ENCODE results near the gene PTPRM. TPM values are rescaled to one million over a fixed set of nuclear protein-coding genes. Genes with fewer than 3 reads are reported as not detected.

The PTPRM gene
- total and polyA plus RNA-seq, 2 of the 8 experiments (the other 6 are each of a cell fraction or from before 2014, with no cell fraction given), result 4.1 to 7.0 TPM

DNA sequence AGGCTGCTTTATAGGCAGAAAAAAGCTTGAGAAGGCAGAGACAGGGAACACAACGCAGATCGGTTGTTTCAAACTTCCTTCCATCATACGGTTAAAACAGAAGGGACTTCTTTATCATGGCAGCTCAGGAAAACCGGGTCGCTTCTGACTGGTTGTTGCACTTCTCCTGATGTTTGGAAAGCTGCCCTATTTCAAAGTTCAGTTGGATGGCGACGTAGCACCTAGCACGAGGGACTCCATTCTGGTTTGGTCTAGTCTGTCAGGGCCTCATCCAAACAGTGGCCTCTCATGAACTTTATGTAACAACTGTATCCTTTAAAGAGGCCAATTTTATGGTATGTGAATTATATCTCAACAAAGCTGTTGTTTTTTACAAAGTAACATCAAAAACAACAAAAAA is 832.0 kb downstream of the PTPRM start:
- H3K18ac ChIP-seq (ENCODE audit: extremely low read depth, low read length), result no peak overlapping the region
- no peak for TF ChIP-seq GABPA (IDR thresholded peaks at IDR 0.05; ENCODE audit: borderline replicate concordance, insufficient read depth, low read length)
- TF ChIP-seq SP4 (IDR thresholded peaks at IDR 0.05; ENCODE audit: low read length), result no peak
- TF ChIP-seq SP1 (IDR thresholded peaks at IDR 0.05; ENCODE audit: low read depth, low read length), result no peak
- no peak for TF ChIP-seq TAF1 (IDR thresholded peaks at IDR 0.05; ENCODE audit: low read depth, low read length)
- no peak for TF ChIP-seq SIX5 (IDR thresholded peaks at IDR 0.05; ENCODE audit: low read depth, low read length)
- TF ChIP-seq BACH1 (IDR thresholded peaks at IDR 0.05; ENCODE audit: low read length), result no peak
- no peak for TF ChIP-seq KDM5A (IDR thresholded peaks at IDR 0.05; ENCODE audit: low read length)
- TF ChIP-seq YY1 (IDR thresholded peaks at IDR 0.05; ENCODE audit: low read depth, low read length), result no peak
- no peak for TF ChIP-seq SIN3A (conservative IDR thresholded peaks at IDR 0.05 in 1 of 2, IDR thresholded peaks at IDR 0.05 in 1 of 2; ENCODE audit: low read depth in 1 of 2, low read length in 2 of 2)
- no peak for TF ChIP-seq KDM1A (IDR thresholded peaks at IDR 0.05; ENCODE audit: borderline replicate concordance, low read length)
- ChIA-PET CTCF (ENCODE audit: partially characterized antibody) (interaction anchor here (1.0 to 1.8 kb wide), 3 partner anchors 10 to 714 kb away, joined by 3 to 7 read pairs (median 4); no protein-coding TSS in a partner anchor), POLR2A (ENCODE audit: partially characterized antibody) (no interaction called here)
- no peak overlapping the region for H3K14ac ChIP-seq (ENCODE audit: insufficient read length)
- H3K23me2 ChIP-seq (ENCODE audit: low read depth, low read length), result no peaks in the 10 kb centered on the region
- H3K9ac ChIP-seq (replicated peaks in 1 of 4; ENCODE audit: extremely low read depth in 1 of 4, low read depth in 3 of 4, low read length in 3 of 4), result no peak overlapping the region
- H4K20me1 ChIP-seq (replicated peaks in 1 of 2; ENCODE audit: control insufficient read depth in 1 of 2, insufficient read depth in 2 of 2, low read length in 2 of 2), result no peaks in the 10 kb centered on the region
- H4K91ac ChIP-seq (replicated peaks; ENCODE audit: insufficient read length, low read length), result no peak overlapping the region
- no peak overlapping the region for H4K8ac ChIP-seq (ENCODE audit: extremely low read depth, insufficient read depth, low read length)
- no peaks in the 10 kb centered on the region for H3K79me2 ChIP-seq (ENCODE audit: control insufficient read depth in 1 of 2, insufficient read depth in 2 of 2, low read length in 2 of 2)
- no peaks in the 10 kb centered on the region for H3K9me3 ChIP-seq (ENCODE audit: insufficient read depth in 2 of 2, low read depth in 1 of 2, low read length in 1 of 2)
- H2AK5ac ChIP-seq (ENCODE audit: low read depth, low read length), result no peak overlapping the region
- no peak overlapping the region for H2BK20ac ChIP-seq (ENCODE audit: low read length)
- H2BK15ac ChIP-seq (ENCODE audit: low read length), result no peak overlapping the region
- WGBS, 2 experiments (ENCODE audit: extremely low coverage in 1 of 2, insufficient coverage in 1 of 2, insufficient read length in 1 of 2, insufficient replicate concordance in 2 of 2, low coverage in 1 of 2, low lambda C conversion rate in 2 of 2, missing lambda C conversion rate in 1 of 2), result 90% methylated on average over 8 of the region's 8 CpGs; no CpG with 5 or more reads in 1 of the 2 experiments
- no peak overlapping the region for H3K56ac ChIP-seq (replicated peaks; ENCODE audit: insufficient read length, low read depth, low read length)
- no peaks in the 10 kb centered on the region; a peak in 1 of 7 replicates for H3K27me3 ChIP-seq (replicated peaks in 1 of 4; ENCODE audit: control insufficient read depth in 3 of 4, extremely low read depth in 1 of 4, insufficient read depth in 3 of 4, low read length in 3 of 4)
- H2BK12ac ChIP-seq (ENCODE audit: low read depth, low read length), result no peak overlapping the region
- H3K36me3 ChIP-seq (ENCODE audit: control insufficient read depth in 2 of 4, insufficient read depth in 4 of 4, low read length in 3 of 4), result 0 out of 8 replicates have a peak, but pooled peaks cover 0 to 3% (median 0%) of the 10 kb centered on the region in 4 experiments
- H3K27ac ChIP-seq (ENCODE audit: low read depth, low read length), result no peak overlapping the region
- no peak overlapping the region for H3K4ac ChIP-seq (replicated peaks; ENCODE audit: insufficient read length, low read depth, low read length)
- FAIRE-seq, result no peak
- no peak overlapping the region for H2BK120ac ChIP-seq (replicated peaks; ENCODE audit: low read depth, low read length)
- peaks cover 0 to 10% (median 0%) of the 10 kb centered on the region in 4 experiments; a peak in 2 of 7 replicates for H3K4me1 ChIP-seq (replicated peaks in 1 of 4; ENCODE audit: control insufficient read depth in 3 of 4, insufficient read depth in 4 of 4, low read length in 3 of 4)
- H3K4me2 ChIP-seq (ENCODE audit: insufficient read depth in 1 of 2, low read depth in 2 of 2, low read length in 2 of 2), result no peak overlapping the region
- no peak overlapping the region for H4K5ac ChIP-seq (ENCODE audit: insufficient read length, low read depth, low read length)
- H3K23ac ChIP-seq (ENCODE audit: insufficient read length), result no peak overlapping the region
- no peaks in the 10 kb centered on the region for H3K79me1 ChIP-seq (ENCODE audit: low read depth, low read length)
- no peak overlapping the region for H2BK5ac ChIP-seq (ENCODE audit: low read depth, low read length)
- H3K4me3 ChIP-seq (ENCODE audit: extremely low read depth in 1 of 4, insufficient read depth in 2 of 4, low read depth in 3 of 4, low read length in 4 of 4), result no peak overlapping the region
- DNase-seq (ENCODE audit: low read depth in 1 of 2, low spot score in 2 of 2), result no peak
- no peak overlapping the region for H2AFZ ChIP-seq (ENCODE audit: low read length)
